HCT116 (cell line): ENCODE data around the gene SKA2. TPM values are rescaled to one million over a fixed set of nuclear protein-coding genes. Genes with fewer than 3 reads are reported as not detected.

Experiments
- ATAC-seq: fragments of 200-7000 bp; cut with Tn5 transposase; 2 replicates; pipeline ENCODE4 v1.9.1; 2020; ENCODE audit warnings: mild to moderate bottlenecking, moderate library complexity
- BruUV-seq: library from RNA; stranded (reverse); fragments of 400-500 nt; replicated peaks from 2 replicates; lab custom pipeline; 2021; lab: Mats Ljungman, UMichigan
- CTCF ChIA-PET: fragments of 300-600 bp; sonication (Branson Sonifier 250); formaldehyde crosslinking; loops from one replicate; lab custom pipeline; 2021; ENCODE audit warnings: antibody characterized with exemption; lab: Charles Lee
- POLR2A ChIA-PET: fragments of 300-600, 350-600 bp; sonication (Branson Sonifier 250); formaldehyde crosslinking; loops from one replicate; lab custom pipeline; 2021; ENCODE audit warnings: antibody characterized with exemption; lab: Charles Lee
- RAD21 ChIA-PET, 2 experiments: fragments of 300-600 bp; sonication (Branson Sonifier 250); formaldehyde crosslinking; loops; one replicate each; lab custom pipeline; 2023; ENCODE audit warnings: low total read pairs in 2 of 2; ENCODE audit not compliant: uncharacterized antibody in 2 of 2, unreplicated experiment in 2 of 2, low non-redundant PET in 1 of 2; lab: Charles Lee
- DNase-seq: peaks from one replicate; pipeline ENCODE4 v3.0.0-alpha.2; 2010; ENCODE audit warnings: low read depth, low spot score
- H2AFZ ChIP-seq: fragments of 200-600 bp; shearing (Covaris generic), sonication (generic); 2 replicates; pipeline ENCODE4 v1.6.1; 2017; ENCODE audit warnings: low read depth, mixed run types, mixed read lengths, antibody characterized with exemption, low read length; ENCODE audit not compliant: poor library complexity, severe bottlenecking
- H3K27ac ChIP-seq: 2 replicates; pipeline ENCODE4 v1.5.1; 2012; ENCODE audit warnings: low read depth, low read length
- H3K27me3 ChIP-seq: fragments of 200-600 bp; sonication (generic); 2 replicates; pipeline ENCODE4 v1.6.1; 2016; ENCODE audit warnings: mixed run types, low read length, mixed read lengths; ENCODE audit not compliant: insufficient read depth
- H3K36me3 ChIP-seq, 2 experiments: fragments of 200-500 bp in 1 of 2; fragments of 200-600 bp in 1 of 2; sonication (Bioruptor generic) in 1 of 2; sonication (generic) in 1 of 2; 2 replicates each; pipeline versions ENCODE4 v1.5.1 to v1.6.1; 2014 to 2016; ENCODE audit warnings: low read length in 2 of 2, inconsistent platforms in 1 of 2, mixed read lengths in 1 of 2, mixed run types in 1 of 2; ENCODE audit not compliant: insufficient read depth in 2 of 2, control insufficient read depth in 1 of 2
- H3K4me1 ChIP-seq, 2 experiments: fragments of 200-600 bp in 1 of 2; sonication (generic) in 1 of 2; 2 replicates each; pipeline versions ENCODE4 v1.5.1 to v1.6.1; 2012 to 2017; ENCODE audit warnings: low read length in 2 of 2, inconsistent platforms in 1 of 2, mild to moderate bottlenecking in 1 of 2, mixed read lengths in 1 of 2, mixed run types in 1 of 2, moderate library complexity in 1 of 2; ENCODE audit not compliant: insufficient read depth in 2 of 2, control insufficient read depth in 1 of 2
- H3K4me2 ChIP-seq: fragments of 200-600 bp; sonication (generic); 2 replicates; pipeline ENCODE4 v1.6.1; 2017; ENCODE audit warnings: mixed run types, low read length, mixed read lengths
- H3K4me3 ChIP-seq, 2 experiments: fragments of 200-600 bp in 1 of 2; sonication (generic) in 1 of 2; replicated peaks in 1 of 2; 2 replicates each; pipeline ENCODE4 v1.5.1; 2011 to 2016; ENCODE audit warnings: low read length in 2 of 2, control low read depth in 1 of 2, low read depth in 1 of 2, mild to moderate bottlenecking in 1 of 2, mixed read lengths in 1 of 2, mixed run types in 1 of 2
- H3K79me2 ChIP-seq: fragments of 200-600 bp; sonication (generic); 2 replicates; pipeline ENCODE4 v1.6.1; 2017; ENCODE audit warnings: mild to moderate bottlenecking, mixed run types, low read length, moderate library complexity, mixed read lengths; ENCODE audit not compliant: insufficient read depth
- H3K9ac ChIP-seq: fragments of 200-600 bp; sonication (generic); 2 replicates; pipeline ENCODE4 v1.6.1; 2016; ENCODE audit warnings: low read length, mixed read lengths
- H3K9me2 ChIP-seq: fragments of 200-600 bp; sonication (generic), shearing (Covaris generic); 2 replicates; pipeline ENCODE4 v1.6.1; 2017; ENCODE audit warnings: mixed run types, mild to moderate bottlenecking, moderate library complexity; ENCODE audit not compliant: insufficient read depth
- H3K9me3 ChIP-seq, 2 experiments: fragments of 200-500 bp in 1 of 2; fragments of 200-600 bp in 1 of 2; sonication (Bioruptor generic) in 1 of 2; sonication (generic) in 1 of 2; 2 replicates each; pipeline ENCODE4 v1.6.1; 2014 to 2017; ENCODE audit warnings: low read length in 2 of 2, mixed read lengths in 2 of 2, inconsistent platforms in 1 of 2, low read depth in 1 of 2, mild to moderate bottlenecking in 1 of 2, mixed run types in 1 of 2, moderate library complexity in 1 of 2; ENCODE audit not compliant: control insufficient read depth in 1 of 2, insufficient read depth in 1 of 2
- H4K20me1 ChIP-seq: fragments of 200-600 bp; sonication (generic), shearing (Covaris generic); 2 replicates; pipeline ENCODE4 v1.6.1; 2017; ENCODE audit warnings: mixed run types, mild to moderate bottlenecking, moderate library complexity; ENCODE audit not compliant: insufficient read depth
- EZH2phosphoT487 ChIP-seq: fragments of 200-600 bp; IDR thresholded peaks from 2 replicates; pipeline ENCODE4 v1.6.1; 2018; ENCODE audit warnings: antibody characterized with exemption, borderline replicate concordance
- JUND ChIP-seq: IDR thresholded peaks from 2 replicates; pipeline ENCODE4 v1.6.1; 2012
- POLR2A ChIP-seq: IDR thresholded peaks from 2 replicates; pipeline ENCODE4 v1.7.0; 2011; ENCODE audit warnings: borderline replicate concordance; ENCODE audit not compliant: insufficient read depth, insufficient read length; ENCODE audit errors: extremely low read depth
- ZNF274 ChIP-seq: fragments of 200-500 bp; sonication (Bioruptor generic); IDR thresholded peaks from 2 replicates; pipeline ENCODE4 v1.6.1; 2014; ENCODE audit warnings: mild to moderate bottlenecking, low read depth, low read length, inconsistent platforms
- intact Hi-C: fragments of 100-400 bp; cut with micrococcal nuclease; formaldehyde crosslinking; loops from 2 replicates; pipeline ENCODE4 v1.10.0; 2022
- total RNA-seq: library from RNA; stranded (reverse); gene quantifications from one replicate; pipeline ENCODE4 v1.2.1, GENCODE V29; 2021; ENCODE audit not compliant: unreplicated experiment
- TF ChIP-seq, protein P1 (sequence below), 3 experiments: fragments of 200-600 bp in 1 of 3; sonication (generic) in 1 of 3; IDR thresholded peaks in 2 of 3; conservative IDR thresholded peaks in 1 of 3; 2 replicates each; pipeline ENCODE4 v1.5.1; 2012 to 2017; ENCODE audit warnings: low read depth in 2 of 3, low read length in 2 of 3, antibody characterized with exemption in 1 of 3, borderline replicate concordance in 1 of 3, control low read depth in 1 of 3, mild to moderate bottlenecking in 1 of 3, mixed read lengths in 1 of 3, mixed run types in 1 of 3, moderate library complexity in 1 of 3; ENCODE audit not compliant: insufficient read depth in 1 of 3

Gene SKA2
- total RNA-seq, 1 experiment from 2014 or later, result 72.8 TPM

GRCh38 chr17:59074494-59074893, 80.5 kb downstream of the SKA2 start:
- TF ChIP-seq, protein P1, sequence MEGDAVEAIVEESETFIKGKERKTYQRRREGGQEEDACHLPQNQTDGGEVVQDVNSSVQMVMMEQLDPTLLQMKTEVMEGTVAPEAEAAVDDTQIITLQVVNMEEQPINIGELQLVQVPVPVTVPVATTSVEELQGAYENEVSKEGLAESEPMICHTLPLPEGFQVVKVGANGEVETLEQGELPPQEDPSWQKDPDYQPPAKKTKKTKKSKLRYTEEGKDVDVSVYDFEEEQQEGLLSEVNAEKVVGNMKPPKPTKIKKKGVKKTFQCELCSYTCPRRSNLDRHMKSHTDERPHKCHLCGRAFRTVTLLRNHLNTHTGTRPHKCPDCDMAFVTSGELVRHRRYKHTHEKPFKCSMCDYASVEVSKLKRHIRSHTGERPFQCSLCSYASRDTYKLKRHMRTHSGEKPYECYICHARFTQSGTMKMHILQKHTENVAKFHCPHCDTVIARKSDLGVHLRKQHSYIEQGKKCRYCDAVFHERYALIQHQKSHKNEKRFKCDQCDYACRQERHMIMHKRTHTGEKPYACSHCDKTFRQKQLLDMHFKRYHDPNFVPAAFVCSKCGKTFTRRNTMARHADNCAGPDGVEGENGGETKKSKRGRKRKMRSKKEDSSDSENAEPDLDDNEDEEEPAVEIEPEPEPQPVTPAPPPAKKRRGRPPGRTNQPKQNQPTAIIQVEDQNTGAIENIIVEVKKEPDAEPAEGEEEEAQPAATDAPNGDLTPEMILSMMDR (IDR thresholded peaks at IDR 0.05 in 2 of 3, conservative IDR thresholded peaks at IDR 0.05 in 1 of 3; ENCODE audit: borderline replicate concordance in 1 of 3, insufficient read depth in 1 of 3, low read depth in 2 of 3, low read length in 2 of 3), result no peak
- no peak for TF ChIP-seq POLR2A
- ChIA-PET POLR2A (no interaction called here), CTCF (no interaction called here), RAD21 (no interaction called here)
- Histone ChIP-seq H2AFZ (no peak overlapping the region), H3K79me2 (no peaks in the 10 kb centered on the region), H3K27ac (no peak overlapping the region), H4K20me1 (no peaks in the 10 kb centered on the region), H3K4me1 (no peaks in the 10 kb centered on the region), H3K27me3 (no peaks in the 10 kb centered on the region), H3K9me3 (no peaks in the 10 kb centered on the region), H3K36me3 (peaks cover 43 to 45% of the 10 kb centered on the region in 2 experiments), H3K4me3 (no peak overlapping the region), H3K9me2 (no peaks in the 10 kb centered on the region), H3K9ac (no peak overlapping the region), H3K4me2 (no peak overlapping the region)
- DNase-seq (no peak), ATAC-seq (no peak)
- BruUV-seq, result no TSS peak
- intact Hi-C loops, result no loop called here

DNA sequence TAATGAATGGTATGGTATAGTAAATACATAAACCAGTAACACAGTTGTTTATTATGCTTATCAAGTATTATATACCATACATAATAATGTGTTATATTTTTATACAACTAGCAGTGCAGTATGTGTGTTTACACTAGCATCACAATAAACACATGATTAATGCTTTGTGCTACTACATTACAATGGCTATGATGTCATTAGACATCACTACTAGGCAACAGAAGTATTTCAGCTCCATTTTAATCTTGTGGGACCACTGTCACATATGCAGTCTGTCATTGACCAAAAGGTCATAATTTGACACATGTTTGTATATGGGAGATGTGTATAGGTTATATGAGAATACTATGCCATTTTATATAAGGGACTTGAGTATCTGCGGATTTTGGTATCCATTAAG, 81.0 kb downstream of the SKA2 start:
- ChIA-PET POLR2A (no interaction called here), CTCF (no interaction called here), RAD21 (no interaction called here)
- ATAC-seq (no peak), DNase-seq (no peak)
- no peak overlapping the region for H3K4me3 ChIP-seq
- H3K4me2 ChIP-seq, result no peak overlapping the region
- H3K36me3 ChIP-seq, result peaks cover 41 to 43% of the 10 kb centered on the region in 2 experiments
- no peaks in the 10 kb centered on the region for H3K4me1 ChIP-seq
- intact Hi-C loops, result no loop called here
- BruUV-seq, result no TSS peak
- H3K9me3 ChIP-seq, result no peaks in the 10 kb centered on the region
- H3K27ac ChIP-seq, result no peak overlapping the region
- H3K9ac ChIP-seq, result no peak overlapping the region
- H3K27me3 ChIP-seq, result no peaks in the 10 kb centered on the region
- TF ChIP-seq EZH2phosphoT487 (no peak), JUND (no peak), ZNF274 (no peak)
- no peak overlapping the region for H2AFZ ChIP-seq
- H3K9me2 ChIP-seq, result no peaks in the 10 kb centered on the region
- H3K79me2 ChIP-seq, result no peaks in the 10 kb centered on the region
- no peaks in the 10 kb centered on the region for H4K20me1 ChIP-seq
